Keratinocyte (primary cell): Measurements from ENCODE around the gene RANGRF. TPM values are rescaled to one million over a fixed set of nuclear protein-coding genes. Genes with fewer than 3 reads are reported as not detected.

ENCODE experiments used
- DNase-seq: peaks from one replicate; pipeline ENCODE4 v3.0.0-alpha.2; 2011; ENCODE audit warnings: low read depth, missing footprints, low spot score
- FAIRE-seq: peaks from 2 replicates; lab custom pipeline; 2011; peaks lifted over from hg19 to GRCh38; lab: Jason Lieb, UNC
- H2AFZ ChIP-seq: 2 replicates; pipeline ENCODE4 v1.6.0; 2012; ENCODE audit warnings: low read length, control low read depth, inconsistent platforms; ENCODE audit not compliant: control insufficient read depth
- H3K27ac ChIP-seq: 2 replicates; pipeline ENCODE4 v1.5.1; 2011; ENCODE audit warnings: low read length; ENCODE audit not compliant: control insufficient read depth, insufficient read depth
- H3K27me3 ChIP-seq: 3 replicates; pipeline ENCODE4 v1.6.0; 2011; ENCODE audit warnings: low read length; ENCODE audit not compliant: control insufficient read depth, insufficient read depth; ENCODE audit errors: extremely low read depth
- H3K36me3 ChIP-seq, 2 experiments: 2 replicates in 1 of 2; 3 replicates in 1 of 2; pipeline ENCODE4 v1.5.1; 2011; ENCODE audit warnings: low read length in 2 of 2, mild to moderate bottlenecking in 1 of 2; ENCODE audit not compliant: control insufficient read depth in 2 of 2, insufficient read depth in 2 of 2; ENCODE audit errors: extremely low read depth in 1 of 2
- H3K4me1 ChIP-seq: 3 replicates; pipeline ENCODE4 v1.5.1; 2011; ENCODE audit warnings: low read length; ENCODE audit not compliant: control insufficient read depth, insufficient read depth; ENCODE audit errors: extremely low read depth
- H3K4me2 ChIP-seq: 3 replicates; pipeline ENCODE4 v1.6.0; 2011; ENCODE audit warnings: low read depth, low read length; ENCODE audit not compliant: control insufficient read depth, insufficient read depth; ENCODE audit errors: extremely low read depth
- H3K4me3 ChIP-seq, 3 experiments: fragments of 200-600 bp in 1 of 3; sonication (generic) in 1 of 3; 2 replicates in 2 of 3; 3 replicates in 1 of 3; pipeline ENCODE4 v1.5.1; 2011 to 2016; ENCODE audit warnings: low read length in 3 of 3, mild to moderate bottlenecking in 3 of 3, control low read depth in 2 of 3, inconsistent platforms in 1 of 3, low read depth in 1 of 3, mixed read lengths in 1 of 3, mixed run types in 1 of 3, moderate library complexity in 1 of 3; ENCODE audit not compliant: control insufficient read depth in 2 of 3, insufficient read depth in 2 of 3; ENCODE audit errors: extremely low read depth in 1 of 3
- H3K79me2 ChIP-seq: 2 replicates; pipeline ENCODE4 v1.6.0; 2012; ENCODE audit warnings: low read length; ENCODE audit not compliant: control insufficient read depth, insufficient read depth
- H3K9ac ChIP-seq: 3 replicates; pipeline ENCODE4 v1.6.0; 2011; ENCODE audit warnings: low read length; ENCODE audit not compliant: control insufficient read depth, insufficient read depth; ENCODE audit errors: extremely low read depth
- H3K9me1 ChIP-seq: 3 replicates; pipeline ENCODE4 v1.6.0; 2011; ENCODE audit warnings: low read length; ENCODE audit not compliant: control insufficient read depth, insufficient read depth; ENCODE audit errors: extremely low read depth
- H3K9me3 ChIP-seq: 2 replicates; pipeline ENCODE4 v1.5.1; 2012; ENCODE audit warnings: low read depth, low read length; ENCODE audit not compliant: control insufficient read depth
- H4K20me1 ChIP-seq: 3 replicates; pipeline ENCODE4 v1.6.0; 2011; ENCODE audit warnings: low read length; ENCODE audit not compliant: control insufficient read depth, insufficient read depth; ENCODE audit errors: extremely low read depth
- EZH2 ChIP-seq: IDR thresholded peaks from one replicate; pipeline ENCODE4 v1.6.1; 2012; ENCODE audit warnings: inconsistent platforms, mild to moderate bottlenecking, low read length, moderate library complexity
- dilution Hi-C: fragments of 300-500 bp; cut with MboI; formaldehyde crosslinking; loops from one replicate; pipeline ENCODE4 v1.7.0; 2020; ENCODE audit warnings: low sequenced_read_pairs; ENCODE audit not compliant: extremely low pct_ligation_motif_present
- polyA plus RNA-seq, 5 experiments: library from polyadenylated mRNA; depleted of rRNA in 3 of 5; stranded (reverse) in 3 of 5; stranded (forward) in 1 of 5; unstranded in 1 of 5; fragments of >200 nt; gene quantifications; 1 replicate in 1 of 5; 2 replicates in 3 of 5; 3 replicates in 1 of 5; pipeline versions ENCODE4 v1.2.1 to v1.2.3, GENCODE V29; 2011 to 2012; ENCODE audit warnings: missing spikeins in 2 of 5, low read depth in 1 of 5, low replicate concordance in 1 of 5
- TF ChIP-seq, protein P1 (sequence below), 3 experiments: IDR thresholded peaks in 1 of 3; conservative IDR thresholded peaks in 1 of 3; optimal IDR thresholded peaks in 1 of 3; 2 replicates in 2 of 3; 3 replicates in 1 of 3; pipeline versions ENCODE3 to v1.5.1; 2011; ENCODE audit warnings: low read length in 3 of 3, mild to moderate bottlenecking in 3 of 3, moderate library complexity in 2 of 3, control low read depth in 1 of 3, inconsistent platforms in 1 of 3; ENCODE audit not compliant: insufficient read depth in 2 of 3; ENCODE audit errors: extremely low read depth in 1 of 3

RANGRF gene
- polyA plus RNA-seq, 1 donor (not counting 4 experiments of a cell fraction or from before 2014, with no cell fraction given) = 24.4 TPM

DNA sequence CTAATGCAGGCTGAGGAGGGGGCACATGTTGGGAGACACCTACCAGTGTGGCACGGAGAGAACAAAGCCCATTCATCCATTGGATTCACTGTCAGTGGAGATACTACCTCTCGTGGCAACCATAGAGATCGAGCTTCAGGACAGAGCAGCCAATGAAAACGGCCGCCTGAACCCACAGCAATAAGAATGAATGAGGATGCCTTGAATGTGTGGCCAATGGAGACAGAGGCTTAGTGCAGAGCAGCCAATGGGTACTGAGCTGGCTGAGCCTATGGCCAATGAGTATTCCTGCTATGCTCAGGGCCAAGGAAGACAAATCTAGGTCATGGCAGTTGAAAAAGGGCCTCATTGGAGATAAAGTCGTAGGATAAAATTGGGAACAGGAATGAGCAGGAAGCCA lies 32.5 kb downstream of the RANGRF start:
- no peak overlapping the region for H3K4me2 ChIP-seq
- no peak overlapping the region for H3K9ac ChIP-seq
- H3K9me1 ChIP-seq = no peaks in the 10 kb centered on the region
- TF ChIP-seq EZH2 = no peak
- TF ChIP-seq, protein P1, sequence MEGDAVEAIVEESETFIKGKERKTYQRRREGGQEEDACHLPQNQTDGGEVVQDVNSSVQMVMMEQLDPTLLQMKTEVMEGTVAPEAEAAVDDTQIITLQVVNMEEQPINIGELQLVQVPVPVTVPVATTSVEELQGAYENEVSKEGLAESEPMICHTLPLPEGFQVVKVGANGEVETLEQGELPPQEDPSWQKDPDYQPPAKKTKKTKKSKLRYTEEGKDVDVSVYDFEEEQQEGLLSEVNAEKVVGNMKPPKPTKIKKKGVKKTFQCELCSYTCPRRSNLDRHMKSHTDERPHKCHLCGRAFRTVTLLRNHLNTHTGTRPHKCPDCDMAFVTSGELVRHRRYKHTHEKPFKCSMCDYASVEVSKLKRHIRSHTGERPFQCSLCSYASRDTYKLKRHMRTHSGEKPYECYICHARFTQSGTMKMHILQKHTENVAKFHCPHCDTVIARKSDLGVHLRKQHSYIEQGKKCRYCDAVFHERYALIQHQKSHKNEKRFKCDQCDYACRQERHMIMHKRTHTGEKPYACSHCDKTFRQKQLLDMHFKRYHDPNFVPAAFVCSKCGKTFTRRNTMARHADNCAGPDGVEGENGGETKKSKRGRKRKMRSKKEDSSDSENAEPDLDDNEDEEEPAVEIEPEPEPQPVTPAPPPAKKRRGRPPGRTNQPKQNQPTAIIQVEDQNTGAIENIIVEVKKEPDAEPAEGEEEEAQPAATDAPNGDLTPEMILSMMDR (optimal IDR thresholded peaks at IDR 0.05 in 1 of 3, IDR thresholded peaks at IDR 0.05 in 1 of 3, conservative IDR thresholded peaks at IDR 0.05 in 1 of 3; ENCODE audit: extremely low read depth in 1 of 3, insufficient read depth in 2 of 3, low read length in 3 of 3) = no peak
- dilution Hi-C loops = no loop called here
- H3K27ac ChIP-seq = no peak overlapping the region
- H3K4me1 ChIP-seq = no peaks in the 10 kb centered on the region
- H4K20me1 ChIP-seq = no peaks in the 10 kb centered on the region
- no peak for DNase-seq
- no peaks in the 10 kb centered on the region for H3K36me3 ChIP-seq
- no peaks in the 10 kb centered on the region for H3K9me3 ChIP-seq
- H3K4me3 ChIP-seq = no peak overlapping the region
- FAIRE-seq = no peak
- H3K27me3 ChIP-seq = peaks cover 21% of the 10 kb centered on the region
- no peaks in the 10 kb centered on the region for H3K79me2 ChIP-seq
- H2AFZ ChIP-seq = no peak overlapping the region

DNA sequence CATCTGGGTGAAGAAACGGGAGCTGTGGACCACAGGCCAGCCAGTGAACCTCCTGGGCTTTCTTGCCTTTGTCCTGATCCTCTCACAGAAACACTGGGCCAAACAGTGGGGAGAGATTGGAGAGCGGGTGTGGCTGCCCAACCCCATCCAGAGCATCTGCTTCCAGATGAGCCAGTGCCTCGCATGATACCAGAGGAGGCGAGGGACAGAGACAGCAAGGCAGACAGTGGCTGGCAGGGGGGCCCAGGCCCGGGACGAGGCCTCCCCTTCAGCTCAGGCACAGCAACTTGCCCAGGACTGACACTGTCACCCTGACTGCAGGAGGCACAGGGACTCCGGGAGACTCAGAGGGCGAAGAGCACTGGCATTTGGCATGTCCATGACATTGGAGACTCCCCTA lies 33.6 kb downstream of the RANGRF start:
- H3K27ac ChIP-seq = no peak overlapping the region
- dilution Hi-C loops = no loop called here
- H3K9me3 ChIP-seq = no peaks in the 10 kb centered on the region
- H3K9ac ChIP-seq = no peak overlapping the region
- TF ChIP-seq, protein P1 (optimal IDR thresholded peaks at IDR 0.05 in 1 of 3, IDR thresholded peaks at IDR 0.05 in 1 of 3, conservative IDR thresholded peaks at IDR 0.05 in 1 of 3; ENCODE audit: extremely low read depth in 1 of 3, insufficient read depth in 2 of 3, low read length in 3 of 3) = no peak
- no peak for TF ChIP-seq EZH2
- H3K4me2 ChIP-seq = no peak overlapping the region
- peaks cover 3% of the 10 kb centered on the region for H3K4me1 ChIP-seq
- H2AFZ ChIP-seq = no peak overlapping the region
- no peaks in the 10 kb centered on the region for H4K20me1 ChIP-seq
- DNase-seq = no peak
- H3K36me3 ChIP-seq = no peaks in the 10 kb centered on the region
- H3K9me1 ChIP-seq = no peaks in the 10 kb centered on the region
- H3K4me3 ChIP-seq = no peak overlapping the region
- peaks cover 24% of the 10 kb centered on the region for H3K27me3 ChIP-seq
- FAIRE-seq = no peak
- no peaks in the 10 kb centered on the region for H3K79me2 ChIP-seq
